HG03060 (cell line): ENCODE results near the gene RXRA.

ENCODE experiments used
- ATAC-seq: cut with Tn5 transposase; IDR thresholded peaks from one replicate; pipeline ENCODE4 v1.9.1; 2021; ENCODE audit warnings: low read depth, moderate number of reproducible peaks; ENCODE audit not compliant: unreplicated experiment

The RXRA gene

GRCh38 chr9:134410071-134410834 lies 84.0 kb downstream of the RXRA start:
- no peak for ATAC-seq

DNA sequence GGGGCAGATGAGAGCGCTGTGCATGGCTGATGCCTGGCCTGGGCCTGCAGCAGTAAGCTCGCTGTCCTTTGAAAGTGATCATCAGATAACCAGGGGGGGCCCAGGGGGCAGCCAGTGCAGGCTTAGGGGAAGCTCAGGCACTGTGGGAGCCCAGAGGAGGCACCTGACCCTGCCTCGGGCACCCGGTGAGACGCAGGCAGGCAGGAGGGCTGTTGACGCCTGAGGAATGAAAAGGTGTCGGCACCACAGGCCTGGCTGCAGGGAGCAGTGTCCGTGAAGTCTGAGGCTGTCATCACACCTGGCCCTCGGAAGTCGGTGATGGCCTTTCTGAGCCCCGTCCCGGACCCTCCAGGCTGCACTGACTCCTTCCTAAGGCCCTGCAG lies 84.6 kb downstream of the RXRA start:
- no peak for ATAC-seq

- ATAC-seq, result no peak
Measured at GRCh38 chr9:134411440-134412297, 85.4 kb downstream of the RXRA start.

DNA sequence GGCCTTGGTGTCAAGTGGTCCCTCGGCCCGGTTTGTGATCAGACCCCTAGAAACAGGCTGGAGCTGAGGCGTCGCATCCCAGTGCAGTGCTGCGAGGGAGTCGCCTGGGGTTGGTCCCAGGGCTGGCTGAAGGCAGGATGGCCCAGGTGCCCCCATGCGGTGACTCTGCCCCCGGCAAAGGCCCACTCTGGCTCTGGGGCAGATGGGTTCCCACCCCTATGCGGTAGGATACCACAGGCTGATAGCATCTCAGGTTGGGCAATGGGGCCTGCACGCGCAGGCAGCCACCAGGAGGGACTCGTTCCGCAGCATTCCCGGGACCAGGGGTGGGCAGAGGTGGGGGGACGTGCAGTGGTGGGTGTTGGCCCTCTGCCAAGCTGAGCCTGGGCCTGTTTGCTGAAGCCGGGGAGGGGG lies 86.0 kb downstream of the RXRA start:
- ATAC-seq, result no peak

DNA sequence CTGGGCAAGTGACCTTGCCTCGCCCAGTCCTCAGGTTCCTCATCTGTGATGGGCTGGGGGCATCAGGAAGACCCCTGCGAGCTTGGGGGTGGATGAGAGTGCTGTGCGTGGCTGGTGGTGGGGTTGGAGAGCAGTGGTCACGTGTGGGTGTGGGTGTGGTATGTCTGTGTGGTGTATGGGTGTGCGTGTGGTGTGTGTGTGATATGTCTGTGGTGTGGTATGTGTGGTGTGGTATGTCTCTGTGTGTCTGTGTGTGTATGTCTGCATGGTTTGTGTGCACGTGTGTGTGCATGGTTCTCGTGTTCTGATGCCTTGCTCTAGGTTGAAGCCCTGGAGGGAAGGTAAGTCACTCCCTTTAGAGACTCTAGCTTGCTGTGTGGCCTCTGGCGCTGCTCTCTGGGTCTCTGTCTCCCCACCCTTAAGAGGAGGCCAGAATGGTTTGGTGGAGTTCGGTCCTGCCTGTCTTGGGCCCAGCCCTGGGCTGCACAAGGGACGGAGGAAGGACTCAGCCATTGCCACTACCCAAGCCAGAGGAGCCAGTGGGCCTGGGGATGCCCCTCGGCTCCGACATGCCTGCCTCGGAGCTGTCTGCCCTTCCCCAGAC lies 87.0 kb downstream of the RXRA start:
- no peak for ATAC-seq

GRCh38 chr9:134413890-134414623 lies 87.8 kb downstream of the RXRA start:
- ATAC-seq, result no peak

GRCh38 chr9:134414900-134415425 lies 88.7 kb downstream of the RXRA start:
- ATAC-seq, result no peak

DNA sequence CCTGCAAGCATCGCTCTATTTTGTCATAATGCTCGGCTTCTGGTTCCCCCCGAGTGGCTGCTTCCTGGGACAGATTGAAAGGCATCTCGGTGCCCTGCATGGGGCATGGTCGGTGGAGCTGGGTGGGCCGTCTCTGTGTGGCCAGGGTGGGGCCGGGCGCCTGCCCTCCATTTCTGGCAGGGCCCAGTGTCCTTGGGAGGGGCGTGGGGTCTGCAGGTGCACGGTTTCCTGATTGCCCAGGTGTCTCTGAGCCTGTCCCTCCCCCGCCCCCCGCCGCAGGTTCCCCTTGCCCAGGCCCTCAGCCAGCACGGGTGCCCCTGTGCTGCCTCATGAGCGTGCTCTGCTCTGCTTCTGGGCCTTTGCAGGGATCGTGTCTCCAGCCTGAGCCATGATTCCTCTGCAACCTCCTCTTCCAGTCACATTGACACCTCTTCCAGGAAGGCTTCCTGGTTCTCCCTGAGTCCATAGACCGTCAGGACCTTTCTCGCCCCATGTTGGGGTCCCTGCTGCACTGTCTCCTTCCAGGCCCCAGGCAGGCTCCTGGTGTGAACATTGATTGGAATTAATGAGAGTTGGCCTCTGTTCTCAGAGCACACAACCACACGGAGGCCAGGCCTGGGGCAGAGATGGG lies 90.2 kb downstream of the RXRA start:
- ATAC-seq, result no peak

DNA sequence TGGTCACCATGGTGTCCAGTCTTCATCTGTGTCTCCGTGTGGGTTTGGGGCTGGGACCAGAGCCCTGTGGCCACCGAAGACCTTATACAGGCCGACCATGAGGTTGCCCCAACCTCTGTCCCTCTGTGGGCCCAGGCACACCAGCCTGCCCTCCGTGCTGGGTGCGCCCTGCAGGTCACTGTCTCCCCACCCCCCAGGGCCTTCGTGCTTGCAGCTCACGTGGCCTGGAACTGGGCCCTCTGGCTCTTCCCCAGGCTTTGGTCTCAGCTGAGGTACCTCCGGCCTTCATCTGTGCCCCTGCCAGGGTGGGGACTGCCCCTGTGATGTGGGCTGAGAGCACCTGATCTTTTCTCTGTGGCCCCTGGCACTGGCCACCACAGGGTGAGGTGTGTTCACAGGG lies 92.1 kb downstream of the RXRA start:
- no peak for ATAC-seq

GRCh38 chr9:134419000-134419683 lies 92.9 kb downstream of the RXRA start:
- ATAC-seq, result no peak

DNA sequence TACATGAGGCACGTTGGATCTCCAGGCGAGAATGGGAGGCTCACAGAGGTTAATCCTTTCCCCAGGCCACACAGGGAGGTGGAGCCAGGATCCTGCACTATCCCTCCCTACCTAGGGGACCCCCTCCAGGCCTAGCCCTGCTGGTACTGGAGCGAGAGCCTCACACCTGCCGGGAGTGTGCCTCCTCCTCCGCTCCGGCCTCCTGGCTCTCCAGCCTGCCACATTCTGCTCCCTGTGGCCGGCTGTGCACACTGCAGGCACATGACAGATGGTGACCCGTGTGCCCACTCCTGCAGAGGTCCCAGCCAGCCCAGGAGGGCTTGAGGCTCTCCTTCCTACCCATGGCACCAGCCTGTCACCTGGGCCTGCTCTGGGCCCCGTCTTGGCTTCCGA lies 93.4 kb downstream of the RXRA start:
- no peak for ATAC-seq

DNA sequence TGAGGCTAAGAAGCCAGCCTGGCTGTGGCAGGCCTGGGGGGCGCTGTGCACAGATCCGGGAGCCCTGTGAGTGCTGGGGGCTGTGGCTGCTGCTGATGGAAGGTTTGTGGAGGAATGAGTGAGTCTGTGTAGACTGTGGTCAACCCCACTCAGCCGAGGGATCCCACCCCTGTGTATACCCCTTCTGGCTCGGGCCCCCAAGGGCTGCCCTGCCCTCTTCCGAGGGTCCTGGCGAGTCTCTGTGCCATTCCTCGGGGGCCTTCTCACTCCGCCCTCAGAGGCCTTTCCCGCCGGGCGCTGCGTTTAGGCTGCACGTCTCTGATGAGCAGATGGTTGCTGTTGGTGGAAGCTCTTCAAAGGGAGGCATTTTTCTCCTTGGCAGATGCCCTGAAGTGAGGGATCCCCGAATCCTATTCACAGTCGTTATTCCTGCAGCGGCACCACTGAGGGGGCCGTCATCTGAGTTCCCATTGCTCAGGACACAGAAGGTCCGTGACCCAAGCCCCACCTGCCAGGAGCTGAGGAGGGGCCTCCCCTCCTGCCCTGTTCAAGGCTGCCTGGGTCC lies 94.1 kb downstream of the RXRA start:
- ATAC-seq, result no peak

DNA sequence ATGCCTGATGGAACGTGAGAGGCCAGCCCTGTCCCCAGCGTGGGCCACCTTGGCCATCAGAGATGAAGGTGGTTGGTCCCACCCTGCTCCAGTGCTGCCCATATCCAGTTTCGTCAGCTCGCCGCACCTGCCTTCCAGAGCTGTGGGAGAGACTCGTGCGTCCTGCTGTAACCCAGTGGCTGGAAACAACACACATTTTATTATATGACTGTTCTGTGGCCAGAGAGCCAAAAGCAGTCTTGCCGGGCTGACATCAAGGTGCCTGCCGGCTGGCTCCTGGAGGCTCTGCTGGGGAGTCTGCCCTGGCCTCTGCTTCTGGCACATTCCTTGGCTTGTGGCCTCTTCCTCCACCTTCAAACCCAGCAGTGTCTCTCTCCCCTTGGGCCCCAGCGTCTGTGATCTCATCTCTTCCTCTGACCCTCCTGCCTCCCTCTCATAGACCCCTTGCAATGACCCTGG lies 94.7 kb downstream of the RXRA start:
- ATAC-seq, result no peak

GRCh38 chr9:134421888-134422287 lies 95.6 kb downstream of the RXRA start:
- no peak for ATAC-seq

DNA sequence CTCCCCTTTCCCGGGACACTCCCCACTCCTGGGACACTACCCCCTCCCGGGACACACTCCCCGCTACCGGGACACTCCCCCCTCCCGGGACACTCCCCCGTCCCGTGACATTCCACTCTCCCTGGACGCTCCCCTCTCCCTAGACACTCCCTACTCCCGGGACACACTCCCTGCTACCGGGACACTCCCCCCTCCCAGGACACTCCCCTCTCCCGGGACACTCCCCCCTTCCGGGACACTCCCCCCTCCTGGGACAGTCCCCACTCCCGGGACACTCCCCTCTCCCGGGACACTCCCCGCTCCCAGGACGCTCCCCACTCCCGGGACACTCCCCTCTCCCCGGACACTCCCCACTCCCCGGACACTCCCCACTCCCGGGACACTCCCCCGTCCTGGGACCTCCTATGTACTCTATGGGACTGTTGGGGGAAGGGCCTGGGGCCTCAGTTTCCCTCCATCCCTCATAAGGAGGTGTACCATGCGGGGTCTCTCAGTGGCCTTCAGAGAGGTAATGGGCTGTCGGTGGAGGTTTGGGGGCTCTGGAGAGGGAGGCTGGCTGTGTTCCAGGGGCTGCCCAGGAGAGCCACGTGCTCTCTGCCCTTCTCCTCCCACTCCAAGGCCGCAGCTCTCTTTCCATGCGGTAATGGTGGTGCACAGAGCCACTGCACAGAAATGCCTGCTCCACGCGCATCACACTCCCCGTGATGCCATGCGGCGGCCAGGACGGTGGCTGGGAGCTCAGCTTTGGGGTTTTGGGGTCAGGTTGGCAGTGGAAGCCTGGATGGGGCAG lies 96.2 kb downstream of the RXRA start:
- no peak for ATAC-seq

- ATAC-seq, result no peak
Measured at GRCh38 chr9:134423166-134423565, 96.9 kb downstream of the RXRA start.

GRCh38 chr9:134423749-134424148 lies 97.5 kb downstream of the RXRA start:
- ATAC-seq, result no peak

DNA sequence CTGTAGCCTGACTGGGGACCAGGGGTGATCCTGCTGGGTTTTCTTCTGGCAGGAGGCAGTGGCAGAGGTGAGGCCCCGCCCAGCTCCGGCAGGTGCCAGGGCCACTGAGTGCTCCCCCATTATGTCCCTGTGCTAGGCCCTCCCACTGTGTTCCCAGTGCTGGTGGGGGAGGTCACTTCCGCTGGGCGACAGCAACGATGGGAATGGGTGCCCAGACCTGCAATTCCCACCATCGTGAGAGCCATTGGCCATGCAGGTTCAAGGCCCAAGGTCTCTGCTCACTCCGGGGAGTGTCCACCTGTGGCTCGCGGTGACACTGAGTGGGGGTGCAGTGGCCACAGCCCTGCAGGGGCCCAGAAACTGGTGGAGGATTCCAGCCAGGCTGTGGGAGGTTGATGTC lies 98.6 kb downstream of the RXRA start:
- no peak for ATAC-seq
